ENCODE data around the gene TTC36. TPM values are rescaled to one million over a fixed set of nuclear protein-coding genes. Genes with fewer than 3 reads are reported as not detected.

TTC36 gene
- total and polyA plus RNA-seq, 2 of the 13 experiments (the other 11 are each of a cell fraction or from before 2014, with no cell fraction given), result 0.13 to 0.40 TPM

DNA sequence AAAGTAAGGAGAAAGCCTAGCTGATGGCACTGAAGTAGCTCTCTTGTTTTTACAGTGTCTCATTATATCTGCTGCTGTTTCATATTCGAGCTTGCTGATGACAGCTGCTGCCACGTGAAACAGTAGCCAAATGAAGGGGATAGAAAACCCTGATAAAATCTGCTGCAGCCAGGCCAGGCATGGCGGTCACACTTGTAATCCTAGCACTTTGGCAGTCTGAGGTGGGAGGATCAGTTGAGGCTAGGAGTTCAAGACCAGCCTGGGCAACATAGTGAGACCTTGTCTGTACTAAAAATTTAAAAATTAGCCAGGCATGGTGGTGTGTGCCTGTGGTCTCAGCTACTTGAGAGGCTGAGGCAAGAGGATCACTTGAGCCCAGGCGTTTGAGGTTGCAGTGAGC, 25.1 kb downstream of the TTC36 start:
- CTCF ChIA-PET (ENCODE audit: low intra/inter-chr PET ratio, low total read pairs), result no interaction called here
- Histone ChIP-seq H3K27me3 (ENCODE audit: control insufficient read depth in 1 of 2, insufficient read depth in 2 of 2, low read length in 2 of 2) (no peaks in the 10 kb centered on the region), H3K36me3 (replicated peaks in 1 of 2; ENCODE audit: control insufficient read depth in 1 of 2, insufficient read depth in 2 of 2, low read length in 2 of 2) (peaks cover 0 to 2% of the 10 kb centered on the region in 2 experiments; a peak in 2 of 5 replicates), H3K27ac (ENCODE audit: extremely low read length, insufficient read depth, low read length) (no peak overlapping the region), H3K4me1 (ENCODE audit: insufficient read depth, low read length) (no peaks in the 10 kb centered on the region), H2AFZ (ENCODE audit: low read length) (no peak overlapping the region), H3K4me2 (ENCODE audit: low read depth, low read length) (no peak overlapping the region), H3K79me2 (ENCODE audit: insufficient read depth, low read length) (no peaks in the 10 kb centered on the region), H4K20me1 (ENCODE audit: insufficient read depth, low read length) (no peaks in the 10 kb centered on the region), H3K9me3 (ENCODE audit: low read length) (no peaks in the 10 kb centered on the region), H3K9ac (ENCODE audit: insufficient read depth, low read depth, low read length) (no peak overlapping the region), H3K4me3 (replicated peaks in 1 of 3; ENCODE audit: insufficient read depth in 1 of 3, low read depth in 2 of 3, low read length in 3 of 3) (no peak overlapping the region)
- no peak for ATAC-seq
- DNase-seq (ENCODE audit: low spot score), result no peak
- in situ Hi-C loops (cut with HindIII; ENCODE audit: extremely low pct_ligation_motif_present, low pct_unique_long_range_greater_than_20kb) (no loop called here), intact Hi-C loops (cut with micrococcal nuclease; ENCODE audit: unreplicated experiment) (no loop called here)
- no peak for TF ChIP-seq NKX3-1 (CRISPR knock-in tag; IDR thresholded peaks at IDR 0.05)
- POLR2A ChIA-PET, result no interaction called here
- 80% methylated on average over 4 of the region's 4 CpGs for WGBS (ENCODE audit: low lambda C conversion rate)
- no TSS peak for BruUV-seq (replicated peaks)
- no peak for FAIRE-seq

GRCh38 chr11:118560806-118561205, 33.5 kb downstream of the TTC36 start:
- Histone ChIP-seq H3K79me2 (ENCODE audit: insufficient read depth, low read length) (no peaks in the 10 kb centered on the region), H3K9ac (ENCODE audit: insufficient read depth, low read depth, low read length) (no peak overlapping the region), H3K27ac (ENCODE audit: extremely low read length, insufficient read depth, low read length) (no peak overlapping the region), H3K27me3 (ENCODE audit: control insufficient read depth in 1 of 2, insufficient read depth in 2 of 2, low read length in 2 of 2) (no peaks in the 10 kb centered on the region; a peak in 1 of 5 replicates), H2AFZ (ENCODE audit: low read length) (no peak overlapping the region), H3K9me3 (ENCODE audit: low read length) (no peaks in the 10 kb centered on the region), H4K20me1 (ENCODE audit: insufficient read depth, low read length) (no peaks in the 10 kb centered on the region), H3K36me3 (replicated peaks in 1 of 2; ENCODE audit: control insufficient read depth in 1 of 2, insufficient read depth in 2 of 2, low read length in 2 of 2) (peaks cover 0 to 3% of the 10 kb centered on the region in 2 experiments; a peak in 1 of 5 replicates), H3K4me3 (replicated peaks in 1 of 3; ENCODE audit: insufficient read depth in 1 of 3, low read depth in 2 of 3, low read length in 3 of 3) (no peak overlapping the region), H3K4me1 (ENCODE audit: insufficient read depth, low read length) (peaks cover 20% of the 10 kb centered on the region), H3K4me2 (ENCODE audit: low read depth, low read length) (no peak overlapping the region)
- TF ChIP-seq ZNF577 (CRISPR knock-in tag; IDR thresholded peaks at IDR 0.05; ENCODE audit: borderline replicate concordance, low read depth), result no peak
- TF ChIP-seq CBFB (CRISPR knock-in tag; IDR thresholded peaks at IDR 0.05), result no peak
- TF ChIP-seq ZIK1 (CRISPR knock-in tag; IDR thresholded peaks at IDR 0.05; ENCODE audit: borderline replicate concordance, low read depth), result no peak
- TF ChIP-seq EEA1 (CRISPR knock-in tag; IDR thresholded peaks at IDR 0.05; ENCODE audit: borderline replicate concordance), result no peak
- ChIA-PET POLR2A (no interaction called here), CTCF (ENCODE audit: low intra/inter-chr PET ratio, low total read pairs) (no interaction called here)
- 93% methylated on average over 4 of the region's 4 CpGs for WGBS (ENCODE audit: low lambda C conversion rate)
- in situ Hi-C loops (cut with HindIII; ENCODE audit: extremely low pct_ligation_motif_present, low pct_unique_long_range_greater_than_20kb) (no loop called here), intact Hi-C loops (cut with micrococcal nuclease; ENCODE audit: unreplicated experiment) (loop anchor here (10.0 kb wide), 1 partner anchor 76 kb away; no protein-coding TSS in a partner anchor)
- ATAC-seq (no peak), DNase-seq (ENCODE audit: low spot score) (no peak), FAIRE-seq (no peak)
- no TSS peak for BruUV-seq (replicated peaks)

Data from HepG2 (cell line).